ENCODE data around the gene SH2D3A. TPM values are rescaled to one million over a fixed set of nuclear protein-coding genes. Genes with fewer than 3 reads are reported as not detected.

Gene SH2D3A
- total and polyA plus RNA-seq, 9 donors: 0.18 to 18.3 (median 1.5) TPM; not detected in 1

- intact Hi-C loops (cut with DNase I): no loop called here
- 76 to 86% (median 77%) methylated on average over 4 of the region's 4 CpGs for WGBS, 3 donors
- Histone ChIP-seq H3K27ac (no peak overlapping the region), H3K36me3 (no peaks in the 10 kb centered on the region), H3K9me3 (no peaks in the 10 kb centered on the region), H3K27me3 (no peaks in the 10 kb centered on the region), H3K4me1 (ENCODE audit: insufficient read depth) (peaks cover 3% of the 10 kb centered on the region), H3K4me3 (no peak overlapping the region)
- no peak for DNase-seq
- TF ChIP-seq EP300 (IDR thresholded peaks at IDR 0.05) (no peak), POLR2A (IDR thresholded peaks at IDR 0.05) (no peak)
Observed at GRCh38 chr19:6717441-6717971, 49.7 kb downstream of the SH2D3A start.

- TF ChIP-seq CTCF (IDR thresholded peaks at IDR 0.05) (no peak), POLR2A (IDR thresholded peaks at IDR 0.05) (no peak), EP300 (IDR thresholded peaks at IDR 0.05) (no peak)
- H3K27me3 ChIP-seq: no peaks in the 10 kb centered on the region
Observed at GRCh38 chr19:6717036-6717435, 50.2 kb downstream of the SH2D3A start.

GRCh38 chr19:6716610-6716970 lies 50.6 kb downstream of the SH2D3A start:
- WGBS, 3 donors: 67 to 73% (median 72%) methylated on average over 6 of the region's 6 CpGs
- intact Hi-C loops (cut with DNase I): no loop called here
- H3K9me3 ChIP-seq: no peaks in the 10 kb centered on the region
- no peak overlapping the region for H3K4me3 ChIP-seq
- H3K4me1 ChIP-seq (ENCODE audit: insufficient read depth): peaks cover 2% of the 10 kb centered on the region
- TF ChIP-seq CTCF (IDR thresholded peaks at IDR 0.05) (no peak), EP300 (IDR thresholded peaks at IDR 0.05) (no peak), POLR2A (IDR thresholded peaks at IDR 0.05) (no peak)
- H3K27ac ChIP-seq: no peak overlapping the region
- DNase-seq: no peak
- H3K27me3 ChIP-seq: no peaks in the 10 kb centered on the region
- no peaks in the 10 kb centered on the region for H3K36me3 ChIP-seq

More at GRCh38 chr19:6717036-6717435, 50.2 kb downstream of the SH2D3A start:
- no peaks in the 10 kb centered on the region for H3K9me3 ChIP-seq
- H3K36me3 ChIP-seq: no peaks in the 10 kb centered on the region
- H3K4me1 ChIP-seq (ENCODE audit: insufficient read depth): peaks cover 3% of the 10 kb centered on the region
- 63 to 76% (median 74%) methylated on average over 10 of the region's 10 CpGs for WGBS, 3 donors
- intact Hi-C loops (cut with DNase I): no loop called here
- no peak overlapping the region for H3K27ac ChIP-seq
- H3K4me3 ChIP-seq: no peak overlapping the region
- no peak for DNase-seq

- Histone ChIP-seq H3K4me1 (ENCODE audit: insufficient read depth) (no peaks in the 10 kb centered on the region), H3K27me3 (no peaks in the 10 kb centered on the region), H3K27ac (no peak overlapping the region), H3K36me3 (no peaks in the 10 kb centered on the region), H3K9me3 (no peaks in the 10 kb centered on the region), H3K4me3 (no peak overlapping the region)
- TF ChIP-seq EP300 (IDR thresholded peaks at IDR 0.05): no peak
- TF ChIP-seq POLR2A (IDR thresholded peaks at IDR 0.05): no peak
- no peak for TF ChIP-seq CTCF (IDR thresholded peaks at IDR 0.05)
- peak in 1 of 5 donors; percentile 2 for DNase-seq
- WGBS, 3 donors: 80 to 90% (median 88%) methylated on average over 11 of the region's 11 CpGs
- intact Hi-C loops (cut with DNase I): no loop called here
Observed at GRCh38 chr19:6714749-6715555, 52.3 kb downstream of the SH2D3A start.

Data from ovary (tissue), 9 donors.